Endothelial cell of umbilical vein (primary cell): ENCODE results near the gene CRTC2. TPM values are rescaled to one million over a fixed set of nuclear protein-coding genes. Genes with fewer than 3 reads are reported as not detected.

ENCODE experiments used
- BruUV-seq: library from RNA; stranded (reverse); fragments of 400-500 nt; replicated peaks from 2 replicates; lab custom pipeline; 2021; lab: Mats Ljungman, UMichigan
- CTCF ChIA-PET: fragments of 300-600, 350-600 bp; sonication (Branson Sonifier 250); formaldehyde crosslinking; loops from one replicate; lab custom pipeline; 2021; ENCODE audit warnings: antibody characterized with exemption, inconsistent platforms; lab: Charles Lee
- POLR2A ChIA-PET: fragments of 300-600, 350-600 bp; sonication (Branson Sonifier 250); formaldehyde crosslinking; loops from one replicate; lab custom pipeline; 2021; ENCODE audit warnings: antibody characterized with exemption, inconsistent platforms; lab: Charles Lee
- DNase-seq: peaks from one replicate; pipeline ENCODE4 v3.0.0-alpha.2; 2011; ENCODE audit warnings: low read depth, low spot score
- FAIRE-seq: peaks from 2 replicates; lab custom pipeline; 2011; peaks lifted over from hg19 to GRCh38; lab: Jason Lieb, UNC
- H2AFZ ChIP-seq: 2 replicates; pipeline ENCODE4 v1.6.0; 2012; ENCODE audit warnings: low read depth, low read length, control low read depth, inconsistent platforms
- H3K27ac ChIP-seq: 2 replicates; pipeline ENCODE4 v1.5.1; 2011; ENCODE audit warnings: low read depth, mild to moderate bottlenecking, control low read depth, low read length, moderate library complexity; ENCODE audit not compliant: insufficient read depth
- H3K27me3 ChIP-seq, 2 experiments: 2 replicates each; pipeline versions ENCODE4 v1.6.0 to v1.6.1; 2011; ENCODE audit warnings: low read length in 2 of 2, mixed read lengths in 1 of 2; ENCODE audit not compliant: control insufficient read depth in 2 of 2, insufficient read depth in 2 of 2
- H3K36me3 ChIP-seq, 2 experiments: 2 replicates in 1 of 2; 3 replicates in 1 of 2; pipeline ENCODE4 v1.5.1; 2011; ENCODE audit warnings: low read length in 2 of 2, mild to moderate bottlenecking in 1 of 2, moderate library complexity in 1 of 2; ENCODE audit not compliant: control insufficient read depth in 2 of 2, insufficient read depth in 2 of 2; ENCODE audit errors: extremely low read depth in 1 of 2
- H3K4me1 ChIP-seq: 3 replicates; pipeline ENCODE4 v1.5.1; 2011; ENCODE audit warnings: mild to moderate bottlenecking, low read length; ENCODE audit not compliant: control insufficient read depth, insufficient read depth; ENCODE audit errors: extremely low read depth
- H3K4me2 ChIP-seq: 2 replicates; pipeline ENCODE4 v1.6.1; 2011; ENCODE audit warnings: low read length, control low read depth, mixed read lengths; ENCODE audit not compliant: insufficient read depth
- H3K4me3 ChIP-seq, 3 experiments: fragments of 200-600 bp in 1 of 3; sonication (generic), shearing (Covaris generic) in 1 of 3; replicated peaks in 1 of 3; 2 replicates each; pipeline ENCODE4 v1.5.1; 2011 to 2016; ENCODE audit warnings: control low read depth in 3 of 3, low read length in 3 of 3, mild to moderate bottlenecking in 2 of 3, inconsistent platforms in 1 of 3, low read depth in 1 of 3, moderate library complexity in 1 of 3; ENCODE audit not compliant: insufficient read depth in 1 of 3
- H3K79me2 ChIP-seq: 2 replicates; pipeline ENCODE4 v1.6.0; 2012; ENCODE audit warnings: low read length, inconsistent platforms; ENCODE audit not compliant: control insufficient read depth, insufficient read depth
- H3K9ac ChIP-seq: replicated peaks from 2 replicates; pipeline ENCODE3; 2011; ENCODE audit warnings: low read length, control low read depth; ENCODE audit not compliant: insufficient read depth; ENCODE audit errors: extremely low read depth
- H3K9me1 ChIP-seq: replicated peaks from 3 replicates; pipeline ENCODE4 v1.6.0; 2011; ENCODE audit warnings: mild to moderate bottlenecking, low read length; ENCODE audit not compliant: control insufficient read depth, insufficient read depth; ENCODE audit errors: extremely low read depth
- H3K9me3 ChIP-seq: replicated peaks from 2 replicates; pipeline ENCODE4 v1.5.1; 2012; ENCODE audit warnings: low read length, inconsistent platforms; ENCODE audit not compliant: control insufficient read depth, insufficient read depth
- H4K20me1 ChIP-seq: replicated peaks from 2 replicates; pipeline ENCODE3; 2011; ENCODE audit warnings: mild to moderate bottlenecking, low read length; ENCODE audit not compliant: control insufficient read depth, insufficient read depth; ENCODE audit errors: extremely low read depth
- EZH2 ChIP-seq: IDR thresholded peaks from 2 replicates; pipeline ENCODE4 v1.6.1; 2012; ENCODE audit warnings: borderline replicate concordance, low read depth, mild to moderate bottlenecking, moderate library complexity, low read length, inconsistent platforms; ENCODE audit not compliant: severe bottlenecking
- FOS ChIP-seq: IDR thresholded peaks from 2 replicates; pipeline ENCODE4 v1.6.1; 2011; ENCODE audit warnings: mild to moderate bottlenecking, low read length, moderate library complexity, borderline replicate concordance; ENCODE audit not compliant: insufficient read depth
- GATA2 ChIP-seq: IDR thresholded peaks from 2 replicates; pipeline ENCODE4 v1.7.0; 2011; ENCODE audit warnings: low read depth, mild to moderate bottlenecking, moderate library complexity, mixed read lengths, low read length; ENCODE audit not compliant: insufficient read length, insufficient read depth
- JUN ChIP-seq: IDR thresholded peaks from 2 replicates; pipeline ENCODE4 v1.6.1; 2011; ENCODE audit warnings: borderline replicate concordance, low read depth; ENCODE audit not compliant: insufficient read length, insufficient read depth
- MYC ChIP-seq: IDR thresholded peaks from one replicate; pipeline ENCODE4 v1.6.1; 2011; ENCODE audit warnings: mild to moderate bottlenecking, low read depth, low read length
- POLR2A ChIP-seq: IDR thresholded peaks from 2 replicates; pipeline ENCODE4 v1.6.1; 2012; ENCODE audit warnings: low read depth, mild to moderate bottlenecking, control low read depth, low read length
- POLR2AphosphoS5 ChIP-seq: IDR thresholded peaks from 2 replicates; pipeline ENCODE4 v1.6.1; 2012; ENCODE audit warnings: low read depth, mild to moderate bottlenecking, control low read depth, low read length, moderate library complexity; ENCODE audit not compliant: insufficient read depth
- dilution Hi-C: fragments of 300-500 bp; cut with MboI; formaldehyde crosslinking; loops from one replicate; pipeline ENCODE4 v1.15.0; 2019; ENCODE audit warnings: low sequenced_read_pairs; ENCODE audit not compliant: extremely low pct_ligation_motif_present
- intact Hi-C: fragments of 100-400 bp; cut with micrococcal nuclease; formaldehyde crosslinking; loops from one replicate; pipeline ENCODE4 v1.10.0; 2022
- polyA plus RNA-seq, 4 experiments: library from polyadenylated mRNA; depleted of rRNA in 3 of 4; stranded (reverse) in 3 of 4; unstranded in 1 of 4; fragments of >200 nt; gene quantifications; 2 replicates each; pipeline versions ENCODE4 v1.2.1 to v1.2.3, GENCODE V29; 2011 to 2012; ENCODE audit warnings: missing spikeins in 1 of 4
- total RNA-seq: library from RNA; stranded (reverse); gene quantifications from 2 replicates; pipeline ENCODE4 v1.2.3, GENCODE V29; 2021
- TF ChIP-seq, protein P1 (sequence below): IDR thresholded peaks from 2 replicates; pipeline ENCODE4 v1.6.1; 2011; ENCODE audit not compliant: insufficient read depth, insufficient read length
- TF ChIP-seq, protein P2 (sequence below), 2 donors: IDR thresholded peaks; 1 replicate in 1 of 2; 2 replicates in 1 of 2; pipeline ENCODE4 v1.5.1; 2011; ENCODE audit warnings: low read length in 2 of 2, mild to moderate bottlenecking in 2 of 2, moderate library complexity in 2 of 2, control low read depth in 1 of 2, inconsistent platforms in 1 of 2, low read depth in 1 of 2; ENCODE audit not compliant: insufficient read depth in 1 of 2; ENCODE audit errors: extremely low read depth in 1 of 2

The CRTC2 gene
- total and polyA plus RNA-seq, 2 donors (not counting 3 experiments of a cell fraction or from before 2014, with no cell fraction given): 40.2 to 42.2 TPM

DNA sequence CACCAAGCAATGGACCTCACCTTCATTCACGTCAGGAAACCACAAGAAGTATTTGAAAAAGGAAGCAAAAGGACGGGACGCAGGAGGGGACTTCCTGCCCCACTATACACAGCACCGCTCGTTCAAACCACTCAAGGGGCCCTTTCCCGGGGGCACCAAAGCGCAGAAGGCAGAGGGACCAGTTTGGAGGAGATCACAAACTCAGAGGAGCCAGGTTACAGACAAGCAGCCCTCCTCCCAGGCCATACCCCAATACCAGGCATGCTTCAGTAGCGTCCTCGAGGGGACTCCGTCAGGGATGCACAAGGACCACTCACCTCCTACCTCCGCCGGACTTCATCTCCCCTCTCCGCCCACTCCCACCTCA is 685 bp downstream of the CRTC2 start:
- Histone ChIP-seq H3K27ac (peak overlapping the region; percentile 18), H3K27me3 (no peaks in the 10 kb centered on the region), H3K4me2 (peak overlapping the region; percentile 72), H3K4me3 (peak overlapping the region; percentile 47 to 80 (median 75)), H3K4me1 (peaks cover 31% of the 10 kb centered on the region), H3K36me3 (peaks cover 0 to 17% of the 10 kb centered on the region in 2 experiments), H3K9me1 (no peaks in the 10 kb centered on the region), H2AFZ (peak overlapping the region; percentile 22), H3K9ac (peak overlapping the region; percentile 72), H3K9me3 (no peaks in the 10 kb centered on the region), H4K20me1 (no peaks in the 10 kb centered on the region), H3K79me2 (peaks cover 45% of the 10 kb centered on the region)
- DNase-seq (peak; percentile 31), FAIRE-seq (peak; percentile 63)
- dilution Hi-C loops: no loop called here
- intact Hi-C loops: loop anchor here (1.0 kb wide), 4 partner anchors 11 to 34 kb away; partner anchors contain the start of genes DENND4B and JTB
- CTCF ChIA-PET: interaction anchor here (1.5 to 4.2 kb wide), 4 partner anchors 9 to 20 kb away, joined by 4 to 25 read pairs (median 7); partner anchors contain the start of genes CREB3L4, DENND4B and JTB
- no TSS peak for BruUV-seq
- POLR2A ChIA-PET: interaction anchor here (1.2 kb wide), 1 partner anchor 76 kb away, joined by 3 read pairs; no protein-coding TSS in a partner anchor
- TF ChIP-seq POLR2AphosphoS5 (no peak), JUN (no peak), POLR2A (no peak), GATA2 (no peak), MYC (no peak), FOS (no peak), EZH2 (no peak)
- TF ChIP-seq, protein P1, sequence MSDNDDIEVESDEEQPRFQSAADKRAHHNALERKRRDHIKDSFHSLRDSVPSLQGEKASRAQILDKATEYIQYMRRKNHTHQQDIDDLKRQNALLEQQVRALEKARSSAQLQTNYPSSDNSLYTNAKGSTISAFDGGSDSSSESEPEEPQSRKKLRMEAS: no peak
- TF ChIP-seq, protein P2, sequence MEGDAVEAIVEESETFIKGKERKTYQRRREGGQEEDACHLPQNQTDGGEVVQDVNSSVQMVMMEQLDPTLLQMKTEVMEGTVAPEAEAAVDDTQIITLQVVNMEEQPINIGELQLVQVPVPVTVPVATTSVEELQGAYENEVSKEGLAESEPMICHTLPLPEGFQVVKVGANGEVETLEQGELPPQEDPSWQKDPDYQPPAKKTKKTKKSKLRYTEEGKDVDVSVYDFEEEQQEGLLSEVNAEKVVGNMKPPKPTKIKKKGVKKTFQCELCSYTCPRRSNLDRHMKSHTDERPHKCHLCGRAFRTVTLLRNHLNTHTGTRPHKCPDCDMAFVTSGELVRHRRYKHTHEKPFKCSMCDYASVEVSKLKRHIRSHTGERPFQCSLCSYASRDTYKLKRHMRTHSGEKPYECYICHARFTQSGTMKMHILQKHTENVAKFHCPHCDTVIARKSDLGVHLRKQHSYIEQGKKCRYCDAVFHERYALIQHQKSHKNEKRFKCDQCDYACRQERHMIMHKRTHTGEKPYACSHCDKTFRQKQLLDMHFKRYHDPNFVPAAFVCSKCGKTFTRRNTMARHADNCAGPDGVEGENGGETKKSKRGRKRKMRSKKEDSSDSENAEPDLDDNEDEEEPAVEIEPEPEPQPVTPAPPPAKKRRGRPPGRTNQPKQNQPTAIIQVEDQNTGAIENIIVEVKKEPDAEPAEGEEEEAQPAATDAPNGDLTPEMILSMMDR (IDR thresholded peaks at IDR 0.05; ENCODE audit: extremely low read depth in 1 of 2, insufficient read depth in 1 of 2, low read depth in 1 of 2, low read length in 2 of 2): no peak
